GM12801 (cell line): ENCODE data around the gene HCRTR2.

Experiments
- CTCF ChIP-seq: IDR thresholded peaks from one replicate; pipeline ENCODE4 v1.5.1; 2011; ENCODE audit warnings: control low read depth; ENCODE audit not compliant: insufficient read length; ENCODE audit errors: extremely low read depth

Gene HCRTR2

DNA sequence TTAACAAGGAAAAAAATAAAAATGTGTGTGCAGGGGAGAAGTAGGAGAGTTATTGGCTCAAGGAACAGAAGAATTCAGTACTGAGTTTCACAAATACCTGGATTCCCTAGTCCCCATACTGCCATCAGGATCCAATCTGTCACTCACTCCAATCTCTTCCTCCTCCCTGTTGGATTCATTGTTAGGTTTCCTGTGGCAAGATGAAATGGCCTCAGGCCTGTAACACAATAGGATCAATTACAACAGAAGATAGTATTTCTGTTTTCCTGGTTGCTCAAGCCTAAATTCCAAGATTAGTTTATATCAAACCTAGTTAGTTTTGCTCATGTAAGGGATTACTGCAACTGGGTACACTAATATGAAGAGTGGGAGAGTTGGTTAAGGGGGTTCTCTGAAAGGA is 24.4 kb downstream of the HCRTR2 start:
- no peak for TF ChIP-seq CTCF

- TF ChIP-seq CTCF = no peak
These were observed 24.9 kb downstream of the HCRTR2 start for GRCh38 chr6:55199239-55199638.

DNA sequence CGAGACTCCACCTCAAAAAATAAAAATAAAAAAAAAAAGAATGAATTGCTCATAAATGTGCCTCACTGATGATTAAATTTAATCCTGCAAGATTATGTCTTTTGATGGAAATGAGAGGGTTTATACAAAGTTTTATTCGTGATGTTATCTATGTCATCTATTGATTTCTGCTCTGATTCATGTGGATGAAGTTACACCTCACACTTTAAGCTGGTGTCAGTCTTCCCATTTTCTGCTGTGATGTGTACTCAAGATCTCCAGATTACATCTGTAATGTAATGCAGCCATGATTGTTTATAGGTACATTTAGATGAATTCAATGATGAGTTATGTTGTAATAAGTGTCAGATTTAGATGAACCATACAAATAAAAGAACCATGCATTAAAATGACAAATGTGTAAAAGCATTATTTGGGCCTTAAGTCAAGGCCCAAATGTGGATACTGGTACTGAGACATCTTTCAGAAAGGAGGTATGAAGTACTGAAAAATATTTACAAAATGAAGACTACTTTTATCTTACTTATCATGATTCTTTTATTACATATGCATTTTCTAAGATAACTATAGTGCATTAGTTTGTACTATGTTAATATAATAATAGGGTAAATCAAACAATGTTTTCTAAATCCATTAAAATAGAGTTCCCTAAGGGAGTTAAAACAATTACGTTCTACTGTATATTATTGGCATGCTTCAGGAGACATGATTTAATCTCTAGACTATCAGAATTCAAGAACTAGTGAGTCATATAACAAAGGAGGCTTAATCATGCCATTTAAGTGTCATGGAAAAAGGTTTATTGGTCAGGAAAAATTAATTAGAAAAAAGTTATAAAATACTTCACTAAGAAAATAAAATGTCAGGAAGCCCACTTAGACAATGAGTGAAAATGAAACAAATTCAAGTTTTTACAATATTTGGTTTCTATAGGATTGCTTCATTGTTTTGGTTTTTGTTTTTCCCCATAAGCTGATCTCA is 34.5 kb downstream of the HCRTR2 start:
- no peak for TF ChIP-seq CTCF

DNA sequence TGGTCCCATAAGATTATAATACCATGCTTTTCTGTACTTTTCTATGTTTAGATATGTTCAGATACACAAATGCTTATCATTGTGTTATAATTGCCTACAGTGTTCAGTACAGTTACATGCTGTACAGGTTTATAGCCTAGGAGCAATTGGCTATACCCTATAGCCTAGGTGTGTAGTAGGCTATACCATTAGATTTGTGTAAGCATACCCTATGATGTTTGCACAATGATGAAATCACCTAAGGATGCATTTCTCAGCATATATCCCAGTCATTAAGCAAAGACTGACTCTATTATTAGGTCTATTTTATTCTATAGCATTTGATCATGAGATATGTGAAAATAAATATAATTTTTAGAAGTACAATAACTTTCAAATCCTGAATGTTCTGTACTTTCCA is 36.6 kb downstream of the HCRTR2 start:
- TF ChIP-seq CTCF = no peak

GRCh38 chr6:55212156-55212555 is 37.8 kb downstream of the HCRTR2 start:
- TF ChIP-seq CTCF = no peak

DNA sequence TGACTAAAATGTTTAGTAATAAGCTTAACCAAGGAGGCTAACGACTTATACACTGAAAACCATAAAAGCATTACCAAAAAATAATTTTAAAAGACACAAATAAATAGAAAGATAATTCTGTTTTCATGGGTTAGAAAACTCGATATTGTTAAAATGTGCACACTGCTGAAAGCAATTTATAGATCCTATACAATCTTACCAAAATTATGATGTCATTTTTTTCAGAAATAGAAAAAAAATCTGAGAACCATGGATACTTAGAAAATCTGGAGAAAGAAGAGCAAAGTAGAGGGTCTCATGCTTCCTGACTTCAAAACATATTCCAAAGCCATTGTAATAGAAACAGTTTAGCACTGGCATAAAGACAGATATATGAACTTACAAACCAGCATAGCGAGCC is 46.6 kb downstream of the HCRTR2 start:
- no peak for TF ChIP-seq CTCF

- TF ChIP-seq CTCF = no peak
These were observed 53.5 kb downstream of the HCRTR2 start for GRCh38 chr6:55227862-55228261.
